ENCODE data around the gene PLCH1. TPM values are rescaled to one million over a fixed set of nuclear protein-coding genes. Genes with fewer than 3 reads are reported as not detected.

Gene PLCH1
- total RNA-seq, 1 experiment from 2014 or later: 3.1 TPM

DNA sequence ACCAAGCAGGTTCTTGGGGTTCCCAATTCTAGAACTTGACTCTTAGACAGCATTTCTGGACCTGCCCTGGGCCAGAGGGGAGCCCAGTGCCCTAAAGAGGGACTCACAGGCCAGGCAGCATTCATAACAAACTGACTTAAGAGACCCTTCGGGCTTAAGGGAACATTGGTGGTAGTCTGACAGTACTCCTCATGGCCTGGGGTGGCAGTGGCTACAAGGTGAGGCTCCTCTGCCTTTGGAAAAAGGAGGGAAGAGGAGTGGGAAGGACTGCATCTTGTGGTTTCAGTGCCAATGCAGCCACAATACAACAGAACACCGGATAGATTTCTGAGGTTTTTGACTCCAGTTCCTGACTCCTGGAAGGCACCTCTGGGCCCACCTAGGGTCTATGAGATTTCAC, 279.2 kb downstream of the PLCH1 start:
- Histone ChIP-seq H3K4me1 (ENCODE audit: insufficient read depth, low read length, poor library complexity, severe bottlenecking) (no peaks in the 10 kb centered on the region), H3K27me3 (replicated peaks; ENCODE audit: insufficient read depth, low read depth, low read length, poor library complexity) (no peaks in the 10 kb centered on the region), H3K36me3 (ENCODE audit: insufficient read depth, low read length, poor library complexity, severe bottlenecking) (no peaks in the 10 kb centered on the region), H3K9me3 (ENCODE audit: low read depth, low read length, poor library complexity, severe bottlenecking) (no peaks in the 10 kb centered on the region), H3K27ac (ENCODE audit: low read depth, low read length, poor library complexity, severe bottlenecking) (no peak overlapping the region), H3K4me3 (ENCODE audit: low read depth, low read length, poor library complexity, severe bottlenecking) (no peak overlapping the region)
- CTCF ChIA-PET: no interaction called here
- intact Hi-C loops (cut with micrococcal nuclease; ENCODE audit: unreplicated experiment): no loop called here
- no peak for TF ChIP-seq EZH2 (IDR thresholded peaks at IDR 0.05; ENCODE audit: borderline replicate concordance, low read depth, low read length, poor library complexity, severe bottlenecking)
- TF ChIP-seq, protein P1, sequence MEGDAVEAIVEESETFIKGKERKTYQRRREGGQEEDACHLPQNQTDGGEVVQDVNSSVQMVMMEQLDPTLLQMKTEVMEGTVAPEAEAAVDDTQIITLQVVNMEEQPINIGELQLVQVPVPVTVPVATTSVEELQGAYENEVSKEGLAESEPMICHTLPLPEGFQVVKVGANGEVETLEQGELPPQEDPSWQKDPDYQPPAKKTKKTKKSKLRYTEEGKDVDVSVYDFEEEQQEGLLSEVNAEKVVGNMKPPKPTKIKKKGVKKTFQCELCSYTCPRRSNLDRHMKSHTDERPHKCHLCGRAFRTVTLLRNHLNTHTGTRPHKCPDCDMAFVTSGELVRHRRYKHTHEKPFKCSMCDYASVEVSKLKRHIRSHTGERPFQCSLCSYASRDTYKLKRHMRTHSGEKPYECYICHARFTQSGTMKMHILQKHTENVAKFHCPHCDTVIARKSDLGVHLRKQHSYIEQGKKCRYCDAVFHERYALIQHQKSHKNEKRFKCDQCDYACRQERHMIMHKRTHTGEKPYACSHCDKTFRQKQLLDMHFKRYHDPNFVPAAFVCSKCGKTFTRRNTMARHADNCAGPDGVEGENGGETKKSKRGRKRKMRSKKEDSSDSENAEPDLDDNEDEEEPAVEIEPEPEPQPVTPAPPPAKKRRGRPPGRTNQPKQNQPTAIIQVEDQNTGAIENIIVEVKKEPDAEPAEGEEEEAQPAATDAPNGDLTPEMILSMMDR (conservative IDR thresholded peaks at IDR 0.05; ENCODE audit: low read depth, low read length): no peak
- DNase-seq (ENCODE audit: low spot score): no peak
- POLR2A ChIA-PET (ENCODE audit: low non-redundant PET): no interaction called here
- BruUV-seq (replicated peaks): no TSS peak

DNA sequence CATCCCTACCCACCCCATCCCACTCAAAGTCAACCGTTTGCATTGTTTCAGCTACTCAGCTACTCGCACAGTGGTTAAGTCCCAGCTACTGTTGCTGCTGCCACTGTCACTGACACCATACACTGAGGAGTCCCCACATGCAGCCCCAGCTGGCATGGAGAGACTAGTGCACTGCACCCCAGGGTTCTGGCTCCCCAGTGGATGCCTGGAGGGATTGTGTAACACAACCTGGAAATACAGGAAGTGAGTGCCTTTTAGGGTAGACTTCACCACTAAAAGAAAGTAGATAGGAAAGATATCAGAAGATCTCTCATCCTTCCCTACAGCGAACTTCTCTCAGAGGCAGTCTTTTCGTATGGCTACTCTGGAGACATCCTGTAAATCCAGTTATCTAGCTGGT, 282.2 kb downstream of the PLCH1 start:
- no peak overlapping the region for H3K4me3 ChIP-seq (ENCODE audit: low read depth, low read length, poor library complexity, severe bottlenecking)
- H3K36me3 ChIP-seq (ENCODE audit: insufficient read depth, low read length, poor library complexity, severe bottlenecking): no peaks in the 10 kb centered on the region
- no peaks in the 10 kb centered on the region for H3K9me3 ChIP-seq (ENCODE audit: low read depth, low read length, poor library complexity, severe bottlenecking)
- no peak overlapping the region for H3K27ac ChIP-seq (ENCODE audit: low read depth, low read length, poor library complexity, severe bottlenecking)
- POLR2A ChIA-PET (ENCODE audit: low non-redundant PET): no interaction called here
- H3K27me3 ChIP-seq (replicated peaks; ENCODE audit: insufficient read depth, low read depth, low read length, poor library complexity): no peaks in the 10 kb centered on the region
- CTCF ChIA-PET: no interaction called here
- no peaks in the 10 kb centered on the region for H3K4me1 ChIP-seq (ENCODE audit: insufficient read depth, low read length, poor library complexity, severe bottlenecking)
- DNase-seq (ENCODE audit: low spot score): peak; percentile 72
- no TSS peak for BruUV-seq (replicated peaks)
- TF ChIP-seq EZH2 (IDR thresholded peaks at IDR 0.05; ENCODE audit: borderline replicate concordance, low read depth, low read length, poor library complexity, severe bottlenecking): no peak
- TF ChIP-seq, protein P1 (conservative IDR thresholded peaks at IDR 0.05; ENCODE audit: low read depth, low read length): no peak
- intact Hi-C loops (cut with micrococcal nuclease; ENCODE audit: unreplicated experiment): no loop called here

DNA sequence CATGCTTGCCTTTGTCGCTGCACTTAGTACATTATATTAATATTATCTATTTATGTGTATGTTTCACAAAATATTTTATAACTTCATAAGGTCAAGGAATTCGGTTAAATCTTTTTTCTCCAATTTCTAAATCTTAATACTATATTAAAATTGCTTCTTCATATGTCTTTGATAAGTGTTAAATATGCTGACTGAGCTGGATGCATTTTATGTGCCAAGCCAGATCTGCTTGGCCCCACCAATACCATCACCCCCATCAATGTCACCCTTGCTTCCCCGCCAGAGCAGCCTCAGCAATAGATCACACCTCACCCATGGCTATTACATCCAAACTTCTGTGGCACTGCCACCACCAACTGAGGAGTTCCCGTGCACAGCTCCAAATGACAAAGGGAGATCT, 287.3 kb downstream of the PLCH1 start:
- POLR2A ChIA-PET (ENCODE audit: low non-redundant PET): no interaction called here
- Histone ChIP-seq H3K9me3 (ENCODE audit: low read depth, low read length, poor library complexity, severe bottlenecking) (no peaks in the 10 kb centered on the region), H3K27ac (ENCODE audit: low read depth, low read length, poor library complexity, severe bottlenecking) (no peak overlapping the region), H3K36me3 (ENCODE audit: insufficient read depth, low read length, poor library complexity, severe bottlenecking) (no peaks in the 10 kb centered on the region), H3K27me3 (replicated peaks; ENCODE audit: insufficient read depth, low read depth, low read length, poor library complexity) (no peaks in the 10 kb centered on the region), H3K4me1 (ENCODE audit: insufficient read depth, low read length, poor library complexity, severe bottlenecking) (no peaks in the 10 kb centered on the region), H3K4me3 (ENCODE audit: low read depth, low read length, poor library complexity, severe bottlenecking) (no peak overlapping the region)
- BruUV-seq (replicated peaks): no TSS peak
- CTCF ChIA-PET: no interaction called here
- TF ChIP-seq, protein P1 (conservative IDR thresholded peaks at IDR 0.05; ENCODE audit: low read depth, low read length): no peak
- TF ChIP-seq EZH2 (IDR thresholded peaks at IDR 0.05; ENCODE audit: borderline replicate concordance, low read depth, low read length, poor library complexity, severe bottlenecking): no peak
- DNase-seq (ENCODE audit: low spot score): no peak
- intact Hi-C loops (cut with micrococcal nuclease; ENCODE audit: unreplicated experiment): no loop called here

Data from A673 (cell line).